NCI-H460 (cell line): ENCODE results near the gene SP8. TPM values are rescaled to one million over a fixed set of nuclear protein-coding genes. Genes with fewer than 3 reads are reported as not detected.

ENCODE experiments used
- DNase-seq: peaks from one replicate; pipeline ENCODE4 v3.0.0-alpha.2; 2016; ENCODE audit warnings: low read depth; ENCODE audit errors: extremely low read depth
- total RNA-seq: library from RNA; depleted of rRNA; stranded (reverse); fragments of >200 nt; shearing (Covaris generic); gene quantifications from 2 replicates; pipeline ENCODE4 v1.2.3, GENCODE V29; 2014

SP8 gene
- total RNA-seq, 1 experiment from 2014 or later: not detected

- DNase-seq: no peak
Measured at GRCh38 chr7:20795361-20795760, 8.7 kb upstream of the SP8 start.

DNA sequence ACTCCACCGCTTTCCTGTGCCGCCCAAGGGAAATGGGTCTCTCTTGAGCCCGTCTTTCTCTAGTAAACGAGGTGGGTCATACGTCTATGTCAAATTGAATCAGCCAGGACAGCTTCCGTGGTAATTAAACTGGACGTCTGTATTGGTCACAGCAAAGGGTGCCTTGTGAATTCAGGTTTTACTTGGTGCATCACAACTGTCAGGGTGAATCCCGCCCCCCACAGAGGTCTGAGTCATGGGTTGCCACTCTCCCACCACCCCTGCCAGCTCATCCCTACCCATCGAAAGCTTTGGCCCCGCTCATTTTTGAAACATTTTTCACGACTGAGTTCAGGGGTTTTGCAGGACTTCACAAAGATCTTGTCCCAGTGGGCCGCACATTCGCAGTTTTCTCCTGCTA, 8.0 kb upstream of the SP8 start:
- no peak for DNase-seq

DNA sequence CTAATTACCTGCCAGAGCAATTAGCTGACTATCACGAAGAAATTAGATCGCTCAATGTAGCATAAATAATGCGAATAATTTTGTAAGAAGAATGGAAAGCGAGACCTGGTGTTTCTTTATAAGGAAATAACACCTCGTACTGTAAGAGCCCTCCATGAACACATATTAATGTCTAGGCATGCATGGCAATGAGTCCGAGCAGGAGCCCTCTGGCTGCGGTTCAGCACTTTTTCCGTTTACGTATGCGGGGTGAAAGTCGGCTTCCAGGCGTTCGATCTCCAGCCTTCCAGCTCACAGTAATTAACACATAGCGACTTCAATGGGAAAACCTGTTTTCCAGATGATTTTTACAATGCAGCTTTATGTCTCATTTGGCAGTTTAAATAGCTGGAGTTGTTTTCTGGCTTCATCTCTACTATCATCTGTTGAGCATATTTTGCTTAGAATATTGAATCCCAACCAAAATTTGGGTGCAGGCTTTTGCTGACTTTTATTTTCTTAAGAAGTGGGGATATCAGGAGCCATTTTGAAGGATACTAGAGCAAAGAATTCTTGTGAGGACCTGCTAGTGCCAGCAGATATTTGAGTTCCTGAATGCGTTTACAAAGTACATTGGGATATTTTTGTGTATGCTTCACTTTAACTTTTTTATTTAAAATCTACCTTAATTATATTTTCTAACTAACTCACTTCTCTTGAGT, 7.2 kb upstream of the SP8 start:
- no peak for DNase-seq

DNA sequence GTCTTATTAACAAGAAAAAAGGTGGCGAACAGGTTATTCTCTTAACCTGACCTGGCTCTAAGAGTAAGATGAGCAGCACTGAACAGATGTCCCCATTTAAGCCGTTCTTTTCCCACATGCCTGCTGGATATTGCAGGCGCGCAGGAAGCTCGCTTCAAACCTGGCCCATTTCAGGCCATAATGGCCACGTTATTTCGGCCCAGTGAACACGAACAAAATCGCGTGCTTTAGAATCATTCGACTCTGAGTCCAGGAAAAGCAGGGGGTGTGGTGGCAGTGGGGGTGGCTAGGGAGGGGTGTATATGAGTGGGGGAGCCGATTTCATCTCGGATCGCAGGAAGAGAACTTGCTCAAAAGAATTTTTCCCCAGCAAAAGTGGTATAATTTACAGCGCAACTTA, 6.6 kb upstream of the SP8 start:
- no peak for DNase-seq

DNA sequence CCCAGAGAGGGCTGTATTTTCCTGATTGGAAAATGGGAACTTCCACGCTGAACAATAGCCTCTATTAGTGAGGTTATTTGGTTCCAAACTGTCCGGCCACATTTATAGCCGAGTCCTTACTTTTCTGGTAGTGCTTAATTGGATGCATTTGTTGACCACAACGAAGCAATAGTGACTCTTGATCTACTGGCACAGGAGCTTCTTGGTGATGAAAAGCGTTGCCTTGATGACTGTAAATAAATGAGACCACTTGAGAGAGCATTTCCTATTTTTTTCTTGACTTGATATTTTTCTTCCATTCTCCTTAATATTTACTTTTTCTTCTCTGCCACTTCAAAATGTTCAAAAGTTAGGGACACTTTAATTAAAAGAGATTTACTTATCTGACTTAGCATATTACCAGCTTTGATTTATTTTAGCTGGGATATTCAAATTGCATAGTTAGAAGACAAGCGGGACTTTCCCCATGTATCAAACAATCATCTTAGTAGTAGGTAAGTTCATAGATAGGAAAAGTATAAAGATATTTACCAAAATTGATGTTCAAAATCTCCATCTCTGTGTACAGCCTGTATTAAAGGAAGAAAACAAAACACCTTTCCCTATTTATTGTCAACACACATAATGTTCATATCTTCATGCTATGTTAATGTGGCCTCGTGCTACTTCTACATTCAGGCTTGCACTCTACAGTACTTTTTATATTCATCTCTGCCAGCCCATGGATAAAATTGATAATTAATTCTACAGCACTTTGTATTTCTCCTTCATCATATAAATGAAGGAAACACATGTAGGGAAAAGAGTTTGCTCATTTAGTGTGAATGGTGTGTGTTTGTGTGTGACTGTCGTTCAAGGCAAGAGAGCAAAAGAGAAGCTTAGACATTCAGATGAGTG, 5.1 kb upstream of the SP8 start:
- no peak for DNase-seq

GRCh38 chr7:20790375-20790774, 3.7 kb upstream of the SP8 start:
- DNase-seq: no peak

DNA sequence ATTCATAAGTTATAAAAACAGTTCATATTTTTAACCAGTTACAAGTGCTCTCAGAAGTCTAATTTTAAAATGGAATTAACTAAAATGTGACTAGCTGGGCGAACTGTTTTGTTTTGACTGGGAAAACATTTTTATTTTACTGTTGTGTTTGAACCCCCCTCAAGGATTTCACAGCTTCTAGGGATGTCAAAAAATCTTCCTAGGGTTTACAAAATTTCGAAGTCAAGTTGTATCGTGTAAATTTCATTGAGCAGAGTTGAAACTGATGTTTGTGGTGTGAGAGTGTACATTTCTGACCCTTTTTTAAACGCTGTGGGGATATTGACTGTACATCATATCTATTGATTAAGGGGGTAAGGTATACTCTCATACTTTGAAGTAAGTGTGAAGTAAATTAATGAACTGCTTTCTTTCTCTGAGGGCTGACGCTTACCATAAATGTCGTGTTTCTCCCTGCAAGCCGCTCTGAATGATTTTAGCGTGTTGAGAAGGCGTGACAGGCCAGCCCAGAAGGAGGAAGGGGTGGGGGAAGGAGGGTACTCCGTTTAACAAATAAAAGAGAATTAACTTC, 1.8 kb upstream of the SP8 start:
- DNase-seq: no peak

DNA sequence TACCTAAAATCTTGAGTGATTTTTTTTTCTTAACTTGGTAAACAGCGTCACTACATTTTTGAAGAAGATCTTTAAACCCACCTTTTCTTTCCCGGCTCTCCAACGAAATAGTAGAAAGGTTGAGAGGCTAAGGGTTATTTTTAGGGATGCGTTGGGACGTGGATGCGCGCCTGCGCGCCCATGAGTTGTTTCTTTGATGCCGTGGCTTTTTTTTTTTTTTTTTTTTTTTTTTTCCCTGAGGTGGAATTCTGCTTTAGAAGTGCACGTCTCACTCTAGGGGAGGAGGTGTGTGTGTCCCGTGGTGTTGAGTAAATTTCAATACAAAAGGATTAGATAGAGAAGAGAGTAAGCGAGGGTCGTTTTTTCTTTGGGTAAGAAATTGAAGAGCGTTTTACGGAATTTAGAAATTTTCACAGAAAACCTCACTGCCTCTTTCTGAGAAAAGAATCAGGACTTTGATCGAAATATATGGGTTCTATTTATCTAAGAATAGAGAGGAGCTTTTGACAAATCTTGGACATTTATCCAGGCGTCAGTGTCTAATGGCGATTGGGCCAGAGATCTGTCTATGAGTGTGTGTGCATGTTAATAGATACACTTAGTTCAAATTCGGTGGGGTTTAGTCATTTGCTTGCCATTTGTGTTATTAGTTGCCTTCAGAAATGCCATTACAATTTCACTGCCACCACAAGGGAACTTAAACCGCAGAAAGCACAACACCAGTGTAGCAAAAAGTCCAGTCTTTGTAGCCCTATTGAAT, 1.2 kb upstream of the SP8 start:
- DNase-seq: no peak

- DNase-seq: no peak
Measured at GRCh38 chr7:20786421-20786778, 286 bp downstream of the SP8 start.

DNA sequence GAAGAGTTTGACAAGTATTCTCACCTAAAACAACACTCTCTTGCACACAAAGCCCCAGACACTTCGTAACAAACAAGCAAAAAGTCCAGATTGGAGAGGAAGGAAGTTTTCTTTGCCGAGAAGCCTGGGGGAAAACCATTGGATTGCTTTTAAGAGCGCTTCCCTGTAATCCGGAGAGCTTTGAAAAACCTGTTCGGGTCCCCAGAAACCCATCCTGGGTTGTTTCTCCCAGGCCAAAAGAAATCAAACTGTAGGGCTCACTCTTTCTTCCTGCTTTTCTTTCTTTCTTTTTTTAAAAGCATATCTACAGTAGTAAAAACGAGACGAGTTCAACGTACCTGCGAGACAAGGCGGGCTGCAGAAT, 655 bp downstream of the SP8 start:
- DNase-seq: no peak

GRCh38 chr7:20785157-20786048, 1.3 kb downstream of the SP8 start:
- no peak for DNase-seq

DNA sequence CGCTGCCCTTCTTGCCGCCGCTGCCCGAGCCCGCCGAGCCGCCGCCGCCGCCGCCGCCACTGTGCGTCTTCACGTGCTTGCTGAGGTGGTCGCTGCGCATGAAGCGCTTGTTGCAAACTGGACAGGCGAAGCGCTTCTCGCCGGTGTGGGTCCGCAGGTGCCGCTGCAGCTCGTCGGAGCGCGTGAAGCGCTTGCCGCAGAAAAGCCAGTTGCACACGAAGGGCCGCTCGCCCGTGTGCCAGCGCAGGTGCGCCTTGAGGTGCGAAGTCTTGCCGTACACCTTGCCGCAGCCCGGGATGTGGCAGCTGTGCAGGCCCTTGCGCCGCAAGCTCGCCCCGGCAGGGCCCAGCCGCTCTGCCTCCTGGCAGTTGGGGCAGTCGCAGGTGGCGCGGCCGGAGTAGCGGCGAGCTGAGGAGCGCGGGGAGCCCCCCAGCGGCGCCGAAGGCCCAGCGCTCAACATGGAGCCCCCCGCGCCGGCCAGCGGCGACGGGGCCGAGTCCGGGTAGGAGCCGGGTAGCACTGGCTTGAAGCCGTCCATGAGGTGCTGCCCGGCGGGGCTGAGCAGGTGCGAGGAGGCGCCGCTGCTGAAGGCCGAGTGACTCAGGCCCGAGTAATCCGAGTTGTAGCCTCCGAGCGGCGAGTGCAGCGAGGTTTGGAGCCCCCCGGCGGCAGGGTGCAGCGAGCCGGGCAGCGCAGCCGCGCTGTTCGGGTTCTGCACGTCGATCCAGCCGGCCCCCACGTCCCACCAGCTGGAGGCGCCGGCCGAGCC, 2.1 kb downstream of the SP8 start:
- DNase-seq: peak; percentile 38

DNA sequence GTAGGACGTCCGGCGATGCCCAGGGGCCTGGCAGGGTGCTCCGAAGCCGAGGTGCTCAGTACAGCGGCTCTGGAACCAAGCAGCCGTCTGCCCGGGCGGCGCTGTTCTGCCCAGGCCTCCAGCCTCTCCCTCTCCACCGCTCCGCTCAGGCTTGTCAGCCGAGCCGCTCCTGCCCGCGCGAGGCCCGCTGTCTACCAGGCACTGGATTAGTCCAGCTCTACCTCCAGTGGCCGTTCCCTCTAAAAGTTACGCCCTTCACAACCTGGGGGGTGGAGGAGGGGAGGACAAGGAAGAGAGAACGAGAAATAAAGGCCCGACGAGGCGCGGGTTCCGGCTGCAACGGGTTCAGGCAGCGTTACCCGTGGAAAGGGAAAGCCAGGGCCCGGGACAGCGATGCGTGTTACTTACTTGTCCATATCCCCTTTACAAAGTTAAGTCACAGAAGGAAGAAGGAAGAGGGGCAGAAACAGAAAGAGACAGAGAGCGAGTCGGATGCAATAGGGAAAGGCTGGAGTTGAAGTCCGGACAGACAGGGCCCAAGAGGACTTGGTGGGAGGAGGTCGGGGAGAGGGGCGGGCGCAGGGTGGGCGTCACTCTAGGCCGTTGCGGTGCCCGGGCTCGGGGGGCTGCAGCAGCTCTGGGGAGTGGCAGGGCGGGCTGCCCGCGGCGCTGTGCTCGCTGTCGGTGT, 2.8 kb downstream of the SP8 start:
- no peak for DNase-seq

DNA sequence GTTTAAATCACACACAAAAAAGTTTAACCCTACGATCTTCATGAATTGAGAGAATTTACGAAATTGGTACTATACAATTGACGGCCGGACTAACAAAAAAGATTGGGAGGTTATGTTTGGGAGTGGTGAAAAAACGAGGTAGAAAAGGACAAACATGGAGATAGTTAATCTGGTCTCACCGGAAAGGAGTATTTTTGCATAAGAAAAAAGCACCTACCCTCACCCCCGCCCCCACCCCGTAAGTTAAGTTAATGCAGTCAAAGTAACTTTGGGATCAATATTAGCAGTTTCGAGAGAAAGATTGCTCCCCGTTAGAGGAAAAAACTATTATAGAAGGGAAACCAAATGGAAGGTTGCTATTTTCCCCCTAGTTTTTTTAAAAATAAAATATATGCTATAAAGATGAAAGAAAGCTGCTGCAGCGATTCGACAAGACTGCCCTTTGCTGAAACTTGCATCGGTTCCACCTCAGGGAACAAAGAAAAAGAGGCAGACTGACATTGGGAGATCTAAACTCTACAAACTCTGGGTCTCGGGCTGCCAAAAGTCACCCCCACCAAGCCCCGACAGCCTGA, 3.5 kb downstream of the SP8 start:
- DNase-seq: no peak

GRCh38 chr7:20779041-20779440, 7.6 kb downstream of the SP8 start:
- no peak for DNase-seq

GRCh38 chr7:20778063-20778721, 8.5 kb downstream of the SP8 start:
- peak; percentile 44 for DNase-seq

- DNase-seq: no peak
Measured at GRCh38 chr7:20777377-20778062, 9.2 kb downstream of the SP8 start.
